Activated CD4-positive, CD25-positive, alpha-beta regulatory T cell treated with anti-CD3 and anti-CD28 coated beads, Interleukin-2, amount 50 U/mL, for 72 hours (primary cell): ENCODE measurements around the gene EDARADD.
A peak's percentile ranks its signal among the peaks of the same experiment; 100 is the strongest.

Experiments
- DNase-seq: peaks from one replicate; pipeline ENCODE4 v3.0.0; 2021

EDARADD gene

GRCh38 chr1:236520445-236521005, 126.4 kb downstream of the EDARADD start:
- DNase-seq, result no peak

- no peak for DNase-seq
Observed at GRCh38 chr1:236522937-236523703, 129.0 kb downstream of the EDARADD start.

- peak; percentile 85 for DNase-seq
Observed at GRCh38 chr1:236523704-236524141, 129.6 kb downstream of the EDARADD start, which contains the start of gene LGALS8. TSS of gene LGALS8 (plus strand) at chr1:236523982. CDS start at chr1:236526071, 2,089 bp downstream.

GRCh38 chr1:236524142-236524894, 130.2 kb downstream of the EDARADD start:
- DNase-seq, result peak; percentile 62

GRCh38 chr1:236524895-236525184, 130.8 kb downstream of the EDARADD start:
- no peak for DNase-seq

- no peak for DNase-seq
Observed at GRCh38 chr1:236526079-236526478, 132.0 kb downstream of the EDARADD start.

GRCh38 chr1:236530286-236530685, 136.2 kb downstream of the EDARADD start:
- no peak for DNase-seq

- no peak for DNase-seq
Observed at GRCh38 chr1:236530959-236531358, 136.9 kb downstream of the EDARADD start.

- no peak for DNase-seq
Observed at GRCh38 chr1:236532850-236533249, 138.8 kb downstream of the EDARADD start.

- DNase-seq, result no peak
Observed at GRCh38 chr1:236534151-236534651, 140.1 kb downstream of the EDARADD start.
